ENCODE results near the gene PCYT2. TPM values are rescaled to one million over a fixed set of nuclear protein-coding genes. Genes with fewer than 3 reads are reported as not detected.
A peak's percentile ranks its signal among the peaks of the same experiment; 100 is the strongest.
"Not testable (repeated sequence)": the region's sequence is repeated elsewhere in the genome, so short reads cannot be mapped to it uniquely, and the experiment has no call there.

Gene PCYT2
- total RNA-seq, 2 donors from 2014 or later, result 23.3 to 26.1 TPM

- TF ChIP-seq, protein P1, sequence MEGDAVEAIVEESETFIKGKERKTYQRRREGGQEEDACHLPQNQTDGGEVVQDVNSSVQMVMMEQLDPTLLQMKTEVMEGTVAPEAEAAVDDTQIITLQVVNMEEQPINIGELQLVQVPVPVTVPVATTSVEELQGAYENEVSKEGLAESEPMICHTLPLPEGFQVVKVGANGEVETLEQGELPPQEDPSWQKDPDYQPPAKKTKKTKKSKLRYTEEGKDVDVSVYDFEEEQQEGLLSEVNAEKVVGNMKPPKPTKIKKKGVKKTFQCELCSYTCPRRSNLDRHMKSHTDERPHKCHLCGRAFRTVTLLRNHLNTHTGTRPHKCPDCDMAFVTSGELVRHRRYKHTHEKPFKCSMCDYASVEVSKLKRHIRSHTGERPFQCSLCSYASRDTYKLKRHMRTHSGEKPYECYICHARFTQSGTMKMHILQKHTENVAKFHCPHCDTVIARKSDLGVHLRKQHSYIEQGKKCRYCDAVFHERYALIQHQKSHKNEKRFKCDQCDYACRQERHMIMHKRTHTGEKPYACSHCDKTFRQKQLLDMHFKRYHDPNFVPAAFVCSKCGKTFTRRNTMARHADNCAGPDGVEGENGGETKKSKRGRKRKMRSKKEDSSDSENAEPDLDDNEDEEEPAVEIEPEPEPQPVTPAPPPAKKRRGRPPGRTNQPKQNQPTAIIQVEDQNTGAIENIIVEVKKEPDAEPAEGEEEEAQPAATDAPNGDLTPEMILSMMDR (IDR thresholded peaks at IDR 0.05), result no peak
- Histone ChIP-seq H3K4me1 (peaks cover 0 to 80% of the 10 kb centered on the region in 2 donors), H3K27me3 (no peaks in the 10 kb centered on the region), H3K36me3 (peaks cover 27% of the 10 kb centered on the region), H3K4me3 (no peak overlapping the region), H3K27ac (no peak overlapping the region), H3K9me3 (no peaks in the 10 kb centered on the region)
- no peak for DNase-seq (ENCODE audit: low spot score)
Observed at GRCh38 chr17:81920612-81921536, 9.7 kb upstream of the PCYT2 start.

DNA sequence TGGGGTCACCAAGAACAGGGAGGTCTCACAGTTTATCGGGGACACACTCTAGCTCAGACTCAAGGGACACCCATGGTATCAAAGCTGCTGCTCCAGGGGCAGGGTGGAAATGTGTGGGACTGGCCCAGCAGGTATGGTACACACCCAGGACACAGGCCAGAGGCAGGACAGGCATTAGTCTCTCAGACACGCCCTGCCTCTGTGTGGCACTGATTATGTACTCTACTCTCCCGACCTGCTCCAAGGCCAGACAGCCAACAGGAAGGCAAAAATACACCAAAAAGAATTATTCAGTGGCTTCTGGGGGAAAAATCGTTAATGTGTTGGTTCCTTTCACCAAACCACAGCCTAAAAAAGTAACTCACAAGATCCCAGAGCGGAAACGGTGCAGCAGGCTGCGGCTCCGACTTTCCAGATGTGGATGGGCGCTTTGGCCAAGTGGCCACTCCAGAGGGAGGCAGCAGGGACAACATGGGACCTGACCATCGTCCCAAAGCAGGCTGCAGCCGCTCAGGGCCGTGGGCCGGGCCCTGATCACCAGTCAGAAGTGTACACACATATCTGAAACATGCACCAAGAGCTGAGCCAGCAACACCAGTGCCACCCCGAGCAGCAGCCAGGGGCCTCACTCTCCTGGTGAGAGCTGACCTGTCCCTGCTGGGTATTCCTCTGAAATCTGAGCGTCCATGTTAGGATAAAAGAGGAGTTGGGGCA lies 7.8 kb upstream of the PCYT2 start:
- H3K4me3 ChIP-seq, result no peak overlapping the region
- H3K27ac ChIP-seq, result peak overlapping the region in 1 of 2 donors; percentile 41
- H3K36me3 ChIP-seq, result peaks cover 45% of the 10 kb centered on the region
- DNase-seq (ENCODE audit: low spot score), result no peak
- H3K9me3 ChIP-seq, result no peaks in the 10 kb centered on the region
- H3K4me1 ChIP-seq, result peaks cover 0 to 61% of the 10 kb centered on the region in 2 donors
- H3K27me3 ChIP-seq, result no peaks in the 10 kb centered on the region
- TF ChIP-seq, protein P1 (IDR thresholded peaks at IDR 0.05), result no peak

- H3K27me3 ChIP-seq; DNase-seq (ENCODE audit: low spot score); H3K9me3 ChIP-seq: not testable (repeated sequence)
- Histone ChIP-seq H3K4me3 (peak overlapping the region; percentile 73 to 85), H3K27ac (peak overlapping the region; percentile 39 to 41), H3K4me1 (peaks cover 0 to 55% of the 10 kb centered on the region in 2 donors), H3K36me3 (peaks cover 52% of the 10 kb centered on the region)
Observed at GRCh38 chr17:81918333-81918669, 7.1 kb upstream of the PCYT2 start.

GRCh38 chr17:81917565-81918332 lies 6.5 kb upstream of the PCYT2 start, which contains the start of gene SIRT7:
SIRT7 (minus strand) TSS chr17:81918176; CDS start chr17:81918131, 45 bp downstream.
- DNase-seq (ENCODE audit: low spot score), result peak; percentile 68
- Histone ChIP-seq H3K9me3 (no peaks in the 10 kb centered on the region), H3K27me3 (no peaks in the 10 kb centered on the region), H3K4me1 (peaks cover 0 to 49% of the 10 kb centered on the region in 2 donors), H3K27ac (peak within 1 kb of the TSS; percentile 39 to 41), H3K4me3 (peak within 1 kb of the TSS; percentile 73 to 85), H3K36me3 (peaks cover 53% of the 10 kb centered on the region)
- TF ChIP-seq, protein P1 (IDR thresholded peaks at IDR 0.05), result no peak

GRCh38 chr17:81916234-81917001 lies 5.2 kb upstream of the PCYT2 start:
- H3K27me3 ChIP-seq, result no peaks in the 10 kb centered on the region
- DNase-seq (ENCODE audit: low spot score), result no peak
- H3K36me3 ChIP-seq, result peaks cover 43% of the 10 kb centered on the region
- TF ChIP-seq, protein P1 (IDR thresholded peaks at IDR 0.05), result no peak
- no peaks in the 10 kb centered on the region for H3K9me3 ChIP-seq
- no peak overlapping the region for H3K27ac ChIP-seq
- H3K4me3 ChIP-seq, result peak overlapping the region in 1 of 2 donors; percentile 85
- H3K4me1 ChIP-seq, result peaks cover 0 to 44% of the 10 kb centered on the region in 2 donors
